Bronchial epithelial cell (primary cell): ENCODE data around the gene CLDN14. TPM values are rescaled to one million over a fixed set of nuclear protein-coding genes. Genes with fewer than 3 reads are reported as not detected.

Source experiments
- DNase-seq: peaks from one replicate; pipeline ENCODE4 v3.0.0-alpha.2; 2010; ENCODE audit warnings: low read depth
- FAIRE-seq: peaks from 2 replicates; lab custom pipeline; 2011; peaks lifted over from hg19 to GRCh38; lab: Jason Lieb, UNC
- H3K27me3 ChIP-seq: 2 replicates; pipeline ENCODE4 v1.5.1; 2011; ENCODE audit warnings: low read length; ENCODE audit not compliant: control insufficient read depth, insufficient read depth
- H3K36me3 ChIP-seq: 2 replicates; pipeline ENCODE4 v1.5.1; 2011; ENCODE audit warnings: low read length; ENCODE audit not compliant: control insufficient read depth, insufficient read depth
- H3K4me3 ChIP-seq: 2 replicates; pipeline ENCODE4 v1.5.1; 2011; ENCODE audit warnings: mild to moderate bottlenecking, low read depth, low read length, control low read depth
- CTCF ChIP-seq: IDR thresholded peaks from 2 replicates; pipeline ENCODE4 v1.5.1; 2011; ENCODE audit warnings: mild to moderate bottlenecking, moderate library complexity, low read length, control low read depth, inconsistent platforms; ENCODE audit not compliant: insufficient read depth, severe bottlenecking
- total RNA-seq: library from RNA; depleted of rRNA; stranded (reverse); fragments of >200 nt; gene quantifications from 2 replicates; pipeline ENCODE4 v1.2.1, GENCODE V29; 2014

Gene CLDN14
- total RNA-seq, 1 donor from 2014 or later: not detected

DNA sequence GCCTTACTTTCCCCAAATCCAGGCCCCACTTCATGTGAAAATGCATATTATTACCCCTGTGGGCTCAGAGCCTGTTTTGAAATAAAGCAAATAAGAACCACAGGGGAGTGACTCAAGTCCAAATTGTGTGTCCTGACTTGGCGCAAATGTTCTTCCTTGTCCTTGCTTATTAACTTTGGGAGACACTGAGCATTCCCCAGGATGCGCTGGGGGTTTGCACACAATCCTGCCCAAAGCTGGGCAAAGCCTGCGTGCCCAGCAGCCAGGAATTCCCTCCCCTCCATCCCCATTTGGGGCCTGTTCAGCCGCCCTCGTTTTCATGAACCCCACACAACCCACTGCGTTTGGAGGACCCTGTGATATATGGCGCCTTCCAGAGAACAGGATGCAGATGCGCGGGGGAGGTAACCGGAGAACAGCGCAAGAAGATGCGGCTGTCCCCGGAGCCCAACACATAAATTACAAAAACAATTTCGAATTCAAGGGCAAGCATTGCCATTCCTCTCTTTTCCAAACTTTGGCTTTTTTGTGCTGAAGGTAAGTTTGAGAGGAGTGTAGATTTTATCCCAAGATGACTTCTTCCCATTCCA is 42.4 kb upstream of the CLDN14 start:
- TF ChIP-seq CTCF: no peak
- no peak overlapping the region for H3K4me3 ChIP-seq
- no peak for FAIRE-seq
- H3K36me3 ChIP-seq: no peaks in the 10 kb centered on the region
- H3K27me3 ChIP-seq: no peaks in the 10 kb centered on the region
- no peak for DNase-seq

GRCh38 chr21:36518883-36519492 is 39.1 kb upstream of the CLDN14 start:
- Histone ChIP-seq H3K4me3 (no peak overlapping the region), H3K36me3 (no peaks in the 10 kb centered on the region), H3K27me3 (no peaks in the 10 kb centered on the region)
- FAIRE-seq (no peak), DNase-seq (no peak)
- no peak for TF ChIP-seq CTCF

GRCh38 chr21:36517366-36518075 is 37.6 kb upstream of the CLDN14 start:
- no peak for TF ChIP-seq CTCF
- FAIRE-seq (no peak), DNase-seq (no peak)
- H3K4me3 ChIP-seq: no peak overlapping the region
- H3K36me3 ChIP-seq: no peaks in the 10 kb centered on the region
- H3K27me3 ChIP-seq: no peaks in the 10 kb centered on the region

DNA sequence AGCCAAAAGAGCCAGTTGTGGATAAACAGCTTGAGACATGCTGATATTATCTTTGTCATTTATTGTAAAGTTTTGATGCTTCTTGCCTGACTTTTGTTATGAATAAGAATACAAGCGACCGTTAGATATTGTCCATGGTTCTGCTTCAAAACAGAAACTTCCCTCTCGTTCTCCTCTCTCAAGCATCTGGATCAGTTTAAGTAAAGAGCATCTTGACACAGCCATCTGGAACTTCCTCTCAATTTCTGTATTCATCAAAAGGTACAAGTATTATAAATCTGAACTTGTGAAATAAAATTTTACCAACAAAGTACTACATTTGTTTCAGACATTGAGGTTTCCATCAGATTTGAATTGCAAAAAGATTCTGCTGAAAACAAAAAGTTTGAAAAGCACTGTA is 36.4 kb upstream of the CLDN14 start:
- H3K36me3 ChIP-seq: no peaks in the 10 kb centered on the region
- FAIRE-seq: no peak

GRCh38 chr21:36513430-36513829 is 33.5 kb upstream of the CLDN14 start:
- Histone ChIP-seq H3K4me3 (no peak overlapping the region), H3K27me3 (no peaks in the 10 kb centered on the region), H3K36me3 (no peaks in the 10 kb centered on the region)
- no peak for TF ChIP-seq CTCF
- no peak for FAIRE-seq
- no peak for DNase-seq

More for the DNA sequence above, 36.4 kb upstream of the CLDN14 start:
- no peak for TF ChIP-seq CTCF
- no peaks in the 10 kb centered on the region for H3K27me3 ChIP-seq
- no peak for DNase-seq
- no peak overlapping the region for H3K4me3 ChIP-seq
